Kidney epithelial cell (primary cell): Measurements from ENCODE around the gene SDE2. TPM values are rescaled to one million over a fixed set of nuclear protein-coding genes. Genes with fewer than 3 reads are reported as not detected.

ENCODE experiments used
- DNase-seq: peaks from one replicate; pipeline ENCODE4 v3.0.0-alpha.2; 2010; ENCODE audit warnings: low read depth
- H3K27me3 ChIP-seq: 2 replicates; pipeline ENCODE4 v1.6.0; 2011; ENCODE audit warnings: low read length; ENCODE audit not compliant: control insufficient read depth, insufficient read depth
- H3K36me3 ChIP-seq: 2 replicates; pipeline ENCODE4 v1.5.1; 2011; ENCODE audit warnings: low read length; ENCODE audit not compliant: control insufficient read depth, insufficient read depth
- H3K4me3 ChIP-seq: 2 replicates; pipeline ENCODE4 v1.5.1; 2011; ENCODE audit warnings: low read depth, mild to moderate bottlenecking, control low read depth, low read length
- CTCF ChIP-seq: IDR thresholded peaks from 2 replicates; pipeline ENCODE4 v1.5.1; 2011; ENCODE audit warnings: mild to moderate bottlenecking, moderate library complexity, low read length, control low read depth, inconsistent platforms; ENCODE audit not compliant: insufficient read depth, poor library complexity, severe bottlenecking
- total RNA-seq: library from RNA; depleted of rRNA; stranded (reverse); fragments of >200 nt; gene quantifications from 2 replicates; pipeline ENCODE4 v1.2.3, GENCODE V29; 2015

SDE2 gene
- total RNA-seq, 1 donor from 2014 or later, result 26.5 TPM

GRCh38 chr1:225954753-225955152 lies 44.4 kb downstream of the SDE2 start:
- DNase-seq, result no peak

GRCh38 chr1:225953315-225953714 lies 45.8 kb downstream of the SDE2 start:
- DNase-seq, result no peak
- Histone ChIP-seq H3K4me3 (no peak overlapping the region), H3K27me3 (peaks cover 5% of the 10 kb centered on the region), H3K36me3 (no peaks in the 10 kb centered on the region)
- TF ChIP-seq CTCF, result no peak

More at GRCh38 chr1:225954753-225955152, 44.4 kb downstream of the SDE2 start:
- TF ChIP-seq CTCF, result no peak
- Histone ChIP-seq H3K27me3 (peaks cover 2% of the 10 kb centered on the region), H3K36me3 (no peaks in the 10 kb centered on the region), H3K4me3 (no peak overlapping the region)

GRCh38 chr1:225950905-225951497 lies 48.1 kb downstream of the SDE2 start:
- Histone ChIP-seq H3K27me3 (peaks cover 5% of the 10 kb centered on the region), H3K4me3 (no peak overlapping the region), H3K36me3 (no peaks in the 10 kb centered on the region)
- no peak for TF ChIP-seq CTCF
- no peak for DNase-seq

GRCh38 chr1:225949041-225949440 lies 50.1 kb downstream of the SDE2 start:
- peaks cover 7% of the 10 kb centered on the region for H3K27me3 ChIP-seq
- no peak for TF ChIP-seq CTCF
- no peaks in the 10 kb centered on the region for H3K36me3 ChIP-seq
- no peak overlapping the region for H3K4me3 ChIP-seq
- DNase-seq, result no peak

- Histone ChIP-seq H3K27me3 (peaks cover 7% of the 10 kb centered on the region), H3K4me3 (no peak overlapping the region), H3K36me3 (no peaks in the 10 kb centered on the region)
- DNase-seq, result no peak
- TF ChIP-seq CTCF, result no peak
Measured at GRCh38 chr1:225946803-225947202, 52.3 kb downstream of the SDE2 start.

- no peak for TF ChIP-seq CTCF
- peaks cover 7% of the 10 kb centered on the region for H3K27me3 ChIP-seq
- no peak for DNase-seq
- no peak overlapping the region for H3K4me3 ChIP-seq
- H3K36me3 ChIP-seq, result no peaks in the 10 kb centered on the region
Measured at GRCh38 chr1:225946082-225946620, 53.0 kb downstream of the SDE2 start.
